Neural progenitor cell (in vitro differentiated cells): Measurements from ENCODE around the gene SIRT6.

Experiments used
- EZH2phosphoT487 ChIP-seq: fragments of 200-600 bp; sonication (generic); IDR thresholded peaks from 2 replicates; pipeline ENCODE4 v1.6.1; 2017; ENCODE audit warnings: antibody characterized with exemption
- TF ChIP-seq, protein P1 (sequence below): fragments of 200-600 bp; sonication (generic); IDR thresholded peaks from 2 replicates; pipeline ENCODE4 v1.5.1; 2017; ENCODE audit warnings: antibody characterized with exemption, mild to moderate bottlenecking

DNA sequence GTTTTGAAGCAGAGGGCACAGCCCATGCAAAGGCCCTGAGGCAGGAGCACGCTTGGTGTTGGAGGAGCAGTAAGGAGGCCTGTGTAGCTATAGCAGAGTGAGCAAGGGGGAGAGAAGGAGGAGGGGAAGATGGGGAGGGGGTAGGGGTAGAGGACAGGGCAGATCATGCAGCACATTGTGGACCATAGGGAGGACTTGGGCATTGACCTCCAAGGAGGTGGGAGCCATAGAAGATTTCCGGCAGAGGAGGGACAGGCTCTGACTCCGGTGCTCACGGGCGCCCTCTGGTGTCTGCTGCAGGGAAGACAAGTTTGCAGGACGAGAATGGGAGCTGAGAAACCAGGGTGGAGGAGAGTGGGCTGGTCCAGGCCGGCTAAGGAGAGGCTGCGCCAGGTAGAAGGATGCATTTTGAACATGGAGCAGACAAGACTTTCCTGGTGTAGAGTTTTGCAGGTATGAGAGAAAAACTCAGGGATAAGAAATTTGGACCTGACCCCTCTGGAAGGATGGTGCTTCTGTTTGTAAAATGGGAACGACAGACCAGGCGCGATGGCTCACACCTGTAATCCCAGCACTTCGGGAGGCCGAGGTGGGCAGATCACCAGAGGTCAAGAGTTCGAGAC is 42.6 kb downstream of the SIRT6 start:
- TF ChIP-seq EZH2phosphoT487: no peak
- TF ChIP-seq, protein P1, sequence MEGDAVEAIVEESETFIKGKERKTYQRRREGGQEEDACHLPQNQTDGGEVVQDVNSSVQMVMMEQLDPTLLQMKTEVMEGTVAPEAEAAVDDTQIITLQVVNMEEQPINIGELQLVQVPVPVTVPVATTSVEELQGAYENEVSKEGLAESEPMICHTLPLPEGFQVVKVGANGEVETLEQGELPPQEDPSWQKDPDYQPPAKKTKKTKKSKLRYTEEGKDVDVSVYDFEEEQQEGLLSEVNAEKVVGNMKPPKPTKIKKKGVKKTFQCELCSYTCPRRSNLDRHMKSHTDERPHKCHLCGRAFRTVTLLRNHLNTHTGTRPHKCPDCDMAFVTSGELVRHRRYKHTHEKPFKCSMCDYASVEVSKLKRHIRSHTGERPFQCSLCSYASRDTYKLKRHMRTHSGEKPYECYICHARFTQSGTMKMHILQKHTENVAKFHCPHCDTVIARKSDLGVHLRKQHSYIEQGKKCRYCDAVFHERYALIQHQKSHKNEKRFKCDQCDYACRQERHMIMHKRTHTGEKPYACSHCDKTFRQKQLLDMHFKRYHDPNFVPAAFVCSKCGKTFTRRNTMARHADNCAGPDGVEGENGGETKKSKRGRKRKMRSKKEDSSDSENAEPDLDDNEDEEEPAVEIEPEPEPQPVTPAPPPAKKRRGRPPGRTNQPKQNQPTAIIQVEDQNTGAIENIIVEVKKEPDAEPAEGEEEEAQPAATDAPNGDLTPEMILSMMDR: peak; percentile 71
